ENCODE measurements around the gene LYRM7. TPM values are rescaled to one million over a fixed set of nuclear protein-coding genes. Genes with fewer than 3 reads are reported as not detected.

Gene LYRM7
- total RNA-seq, 1 experiment from 2014 or later, result 17.3 TPM

DNA sequence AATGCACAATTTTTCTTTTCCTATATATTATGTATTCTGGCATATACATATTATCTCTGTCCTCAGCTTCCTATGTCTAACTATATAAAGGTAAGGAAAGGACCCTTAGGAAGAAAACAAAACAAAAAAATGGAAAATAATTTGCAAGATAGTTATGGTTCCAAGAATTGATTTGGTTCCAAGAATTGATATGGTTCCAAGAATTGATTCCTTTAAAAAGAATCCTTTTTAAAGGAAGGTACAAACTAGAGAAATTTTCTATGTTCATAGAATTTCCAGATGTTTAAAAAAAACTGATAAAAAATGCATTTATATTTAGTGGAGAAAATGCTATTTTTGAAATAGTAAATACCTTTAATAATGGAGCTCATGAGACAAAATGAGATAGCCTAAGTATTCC is 12.1 kb downstream of the LYRM7 start:
- no TSS peak for BruUV-seq (replicated peaks)
- H3K4me3 ChIP-seq (ENCODE audit: low read depth, low read length, poor library complexity, severe bottlenecking), result no peak overlapping the region
- POLR2A ChIA-PET (ENCODE audit: low non-redundant PET), result no interaction called here
- no peaks in the 10 kb centered on the region for H3K4me1 ChIP-seq (ENCODE audit: insufficient read depth, low read length, poor library complexity, severe bottlenecking)
- H3K27me3 ChIP-seq (replicated peaks; ENCODE audit: insufficient read depth, low read depth, low read length, poor library complexity), result no peaks in the 10 kb centered on the region
- CTCF ChIA-PET, result no interaction called here
- no peak overlapping the region for H3K27ac ChIP-seq (ENCODE audit: low read depth, low read length, poor library complexity, severe bottlenecking)
- H3K9me3 ChIP-seq (ENCODE audit: low read depth, low read length, poor library complexity, severe bottlenecking), result no peaks in the 10 kb centered on the region
- DNase-seq (ENCODE audit: low spot score), result no peak
- no peaks in the 10 kb centered on the region for H3K36me3 ChIP-seq (ENCODE audit: insufficient read depth, low read length, poor library complexity, severe bottlenecking)
- TF ChIP-seq EZH2 (IDR thresholded peaks at IDR 0.05; ENCODE audit: borderline replicate concordance, low read depth, low read length, poor library complexity, severe bottlenecking), result no peak
- TF ChIP-seq, protein P1, sequence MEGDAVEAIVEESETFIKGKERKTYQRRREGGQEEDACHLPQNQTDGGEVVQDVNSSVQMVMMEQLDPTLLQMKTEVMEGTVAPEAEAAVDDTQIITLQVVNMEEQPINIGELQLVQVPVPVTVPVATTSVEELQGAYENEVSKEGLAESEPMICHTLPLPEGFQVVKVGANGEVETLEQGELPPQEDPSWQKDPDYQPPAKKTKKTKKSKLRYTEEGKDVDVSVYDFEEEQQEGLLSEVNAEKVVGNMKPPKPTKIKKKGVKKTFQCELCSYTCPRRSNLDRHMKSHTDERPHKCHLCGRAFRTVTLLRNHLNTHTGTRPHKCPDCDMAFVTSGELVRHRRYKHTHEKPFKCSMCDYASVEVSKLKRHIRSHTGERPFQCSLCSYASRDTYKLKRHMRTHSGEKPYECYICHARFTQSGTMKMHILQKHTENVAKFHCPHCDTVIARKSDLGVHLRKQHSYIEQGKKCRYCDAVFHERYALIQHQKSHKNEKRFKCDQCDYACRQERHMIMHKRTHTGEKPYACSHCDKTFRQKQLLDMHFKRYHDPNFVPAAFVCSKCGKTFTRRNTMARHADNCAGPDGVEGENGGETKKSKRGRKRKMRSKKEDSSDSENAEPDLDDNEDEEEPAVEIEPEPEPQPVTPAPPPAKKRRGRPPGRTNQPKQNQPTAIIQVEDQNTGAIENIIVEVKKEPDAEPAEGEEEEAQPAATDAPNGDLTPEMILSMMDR (conservative IDR thresholded peaks at IDR 0.05; ENCODE audit: low read depth, low read length), result no peak
- intact Hi-C loops (cut with micrococcal nuclease; ENCODE audit: unreplicated experiment), result no loop called here

DNA sequence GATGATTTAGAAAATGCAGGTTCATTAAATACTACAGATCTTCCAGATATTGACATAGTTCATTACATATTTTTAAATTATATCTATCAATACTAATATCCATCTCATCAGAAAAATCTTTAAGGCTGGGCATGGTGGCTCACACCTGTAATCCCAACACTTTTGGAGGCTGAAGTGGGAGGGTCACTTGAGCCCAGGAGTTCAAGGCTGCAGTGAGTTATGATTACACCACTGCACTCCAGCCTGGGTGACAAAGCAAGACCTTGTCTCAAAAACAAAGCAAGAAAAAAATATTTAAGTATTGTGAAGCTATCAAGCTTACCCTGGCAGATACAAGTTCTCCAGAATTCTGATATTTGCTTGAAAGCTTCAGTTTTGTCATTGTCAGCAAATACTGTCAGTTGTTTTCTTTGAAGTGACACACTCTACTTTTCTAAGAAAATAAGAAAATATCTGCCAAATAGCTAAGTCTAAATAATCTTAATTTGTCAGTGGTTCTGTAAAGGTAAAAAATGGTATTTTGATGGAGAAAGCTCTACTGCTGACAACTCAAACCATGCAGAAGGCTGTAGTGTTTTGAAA is 14.9 kb downstream of the LYRM7 start:
- BruUV-seq (replicated peaks), result no TSS peak
- DNase-seq (ENCODE audit: low spot score), result no peak
- no peaks in the 10 kb centered on the region for H3K27me3 ChIP-seq (replicated peaks; ENCODE audit: insufficient read depth, low read depth, low read length, poor library complexity)
- TF ChIP-seq, protein P1 (conservative IDR thresholded peaks at IDR 0.05; ENCODE audit: low read depth, low read length), result no peak
- no peak for TF ChIP-seq EZH2 (IDR thresholded peaks at IDR 0.05; ENCODE audit: borderline replicate concordance, low read depth, low read length, poor library complexity, severe bottlenecking)
- H3K4me1 ChIP-seq (ENCODE audit: insufficient read depth, low read length, poor library complexity, severe bottlenecking), result no peaks in the 10 kb centered on the region
- CTCF ChIA-PET, result no interaction called here
- H3K9me3 ChIP-seq (ENCODE audit: low read depth, low read length, poor library complexity, severe bottlenecking), result no peaks in the 10 kb centered on the region
- H3K36me3 ChIP-seq (ENCODE audit: insufficient read depth, low read length, poor library complexity, severe bottlenecking), result no peaks in the 10 kb centered on the region
- POLR2A ChIA-PET (ENCODE audit: low non-redundant PET), result no interaction called here
- H3K27ac ChIP-seq (ENCODE audit: low read depth, low read length, poor library complexity, severe bottlenecking), result no peak overlapping the region
- no peak overlapping the region for H3K4me3 ChIP-seq (ENCODE audit: low read depth, low read length, poor library complexity, severe bottlenecking)
- intact Hi-C loops (cut with micrococcal nuclease; ENCODE audit: unreplicated experiment), result no loop called here

DNA sequence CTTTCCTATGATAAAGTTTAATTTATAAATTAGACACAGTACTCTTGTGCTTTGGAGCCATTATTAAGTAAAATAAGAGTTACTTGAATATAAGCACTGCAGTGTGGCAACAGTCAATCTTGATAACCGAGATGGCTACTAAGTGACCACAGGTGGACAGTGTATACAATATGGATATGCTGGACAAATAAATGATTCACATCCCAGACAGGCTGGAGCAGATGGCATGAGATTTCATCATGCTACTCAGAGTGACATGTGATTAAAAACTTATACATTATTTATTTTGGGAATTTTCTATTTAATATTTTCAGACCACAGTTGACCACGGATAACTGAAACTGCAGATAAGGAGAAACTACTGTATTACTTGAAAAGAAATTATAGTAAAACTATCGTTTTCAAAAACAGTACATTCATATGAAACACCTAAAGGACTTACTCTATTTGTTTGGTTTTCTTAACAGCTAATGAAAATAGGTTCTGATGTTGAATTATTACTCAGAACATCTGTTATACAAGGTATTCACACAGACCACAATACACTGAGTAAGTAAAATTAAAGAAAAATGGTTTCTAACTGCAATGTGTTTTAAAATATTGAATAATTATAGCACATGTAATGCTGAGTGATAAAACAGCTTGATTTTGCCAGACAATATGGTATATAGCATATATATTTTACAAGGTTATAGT is 16.0 kb downstream of the LYRM7 start:
- no peaks in the 10 kb centered on the region for H3K36me3 ChIP-seq (ENCODE audit: insufficient read depth, low read length, poor library complexity, severe bottlenecking)
- CTCF ChIA-PET, result no interaction called here
- BruUV-seq (replicated peaks), result no TSS peak
- no peak overlapping the region for H3K4me3 ChIP-seq (ENCODE audit: low read depth, low read length, poor library complexity, severe bottlenecking)
- no peaks in the 10 kb centered on the region for H3K27me3 ChIP-seq (replicated peaks; ENCODE audit: insufficient read depth, low read depth, low read length, poor library complexity)
- no peaks in the 10 kb centered on the region for H3K9me3 ChIP-seq (ENCODE audit: low read depth, low read length, poor library complexity, severe bottlenecking)
- no peak overlapping the region for H3K27ac ChIP-seq (ENCODE audit: low read depth, low read length, poor library complexity, severe bottlenecking)
- no peak for DNase-seq (ENCODE audit: low spot score)
- TF ChIP-seq, protein P1 (conservative IDR thresholded peaks at IDR 0.05; ENCODE audit: low read depth, low read length), result no peak
- no peak for TF ChIP-seq EZH2 (IDR thresholded peaks at IDR 0.05; ENCODE audit: borderline replicate concordance, low read depth, low read length, poor library complexity, severe bottlenecking)
- H3K4me1 ChIP-seq (ENCODE audit: insufficient read depth, low read length, poor library complexity, severe bottlenecking), result no peaks in the 10 kb centered on the region
- POLR2A ChIA-PET (ENCODE audit: low non-redundant PET), result no interaction called here
- intact Hi-C loops (cut with micrococcal nuclease; ENCODE audit: unreplicated experiment), result no loop called here

Data from A673 (cell line).